SK-N-DZ (cell line): Measurements from ENCODE around the gene RBBP5.

Experiments used
- DNase-seq: peaks from one replicate; pipeline ENCODE4 v3.0.0-alpha.2; 2015; ENCODE audit warnings: low spot score

RBBP5 gene

GRCh38 chr1:205129447-205130029 lies 7.8 kb upstream of the RBBP5 start:
- no peak for DNase-seq

- DNase-seq, result no peak
Observed at GRCh38 chr1:205128050-205128449, 6.3 kb upstream of the RBBP5 start.

- no peak for DNase-seq
Observed at GRCh38 chr1:205127646-205128045, 5.9 kb upstream of the RBBP5 start.

GRCh38 chr1:205124726-205125125 lies 2.9 kb upstream of the RBBP5 start:
- no peak for DNase-seq

GRCh38 chr1:205122489-205122882 lies 708 bp upstream of the RBBP5 start:
- no peak for DNase-seq

- DNase-seq, result no peak
Observed at GRCh38 chr1:205118752-205119151, 3.0 kb downstream of the RBBP5 start.

- DNase-seq, result no peak
Observed at GRCh38 chr1:205111354-205111753, 10.4 kb downstream of the RBBP5 start.

- no peak for DNase-seq
Observed at GRCh38 chr1:205109711-205110110, 12.1 kb downstream of the RBBP5 start.

GRCh38 chr1:205109269-205109668 lies 12.5 kb downstream of the RBBP5 start:
- no peak for DNase-seq

- no peak for DNase-seq
Observed at GRCh38 chr1:205108464-205108863, 13.3 kb downstream of the RBBP5 start.

GRCh38 chr1:205107327-205107726 lies 14.5 kb downstream of the RBBP5 start:
- DNase-seq, result no peak

- DNase-seq, result no peak
Observed at GRCh38 chr1:205102404-205102803, 19.4 kb downstream of the RBBP5 start.

GRCh38 chr1:205098242-205098641 lies 23.5 kb downstream of the RBBP5 start:
- DNase-seq, result no peak

- no peak for DNase-seq
Observed at GRCh38 chr1:205095422-205095821, 26.4 kb downstream of the RBBP5 start.

- DNase-seq, result no peak
Observed at GRCh38 chr1:205091043-205091740, 30.6 kb downstream of the RBBP5 start.

- DNase-seq, result no peak
Observed at GRCh38 chr1:205088341-205088740, 33.4 kb downstream of the RBBP5 start.

GRCh38 chr1:205084360-205084759 lies 37.4 kb downstream of the RBBP5 start, which contains the start of gene TMEM81:
Gene TMEM81 (minus strand): TSS chr1:205084460. CDS start chr1:205084320, 140 bp downstream.
- no peak for DNase-seq

GRCh38 chr1:205082431-205082830 lies 39.3 kb downstream of the RBBP5 start:
- no peak for DNase-seq

- no peak for DNase-seq
Observed at GRCh38 chr1:205077934-205078311, 43.9 kb downstream of the RBBP5 start.

GRCh38 chr1:205077158-205077933 lies 44.4 kb downstream of the RBBP5 start:
- no peak for DNase-seq

- DNase-seq, result no peak
Observed at GRCh38 chr1:205076245-205076761, 45.5 kb downstream of the RBBP5 start.

- DNase-seq, result no peak
Observed at GRCh38 chr1:205075642-205076155, 46.1 kb downstream of the RBBP5 start.
